Adipose tissue (tissue), 3 donors: ENCODE results near the gene C9orf152. TPM values are rescaled to one million over a fixed set of nuclear protein-coding genes. Genes with fewer than 3 reads are reported as not detected.

ENCODE experiments used
- H3K27ac ChIP-seq: one replicate; pipeline ENCODE4 v1.5.1; 2013; ENCODE audit warnings: low read depth, low read length
- WGBS, 3 donors: extraction: QIAGEN DNeasy Blood & Tissue Kit; methylation state at CpG; one replicate each; pipeline ENCODE4 v1.1.7; 2013; 5-methylcytosine and 5-hydroxymethylcytosine counted together
- polyA plus RNA-seq, 3 donors: library from polyadenylated mRNA; stranded (reverse); fragments of 200-250 nt; gene quantifications; one replicate each; pipeline ENCODE4 v1.2.3, GENCODE V29; 2013
- donor health status: healthy with polysubstance abuse.
- donor health status: Bipolar disorder and iron deficiency.
- donor health status: healthy.

C9orf152 gene
- polyA plus RNA-seq, 3 donors, result 0.11 to 3.0 (median 1.2) TPM

- 23 to 69% (median 24%) methylated on average over 4 of the region's 4 CpGs for WGBS, 3 donors
- no peak overlapping the region for H3K27ac ChIP-seq
These were observed 51.1 kb downstream of the C9orf152 start for GRCh38 chr9:110156902-110157301.

GRCh38 chr9:110156416-110156815 lies 51.5 kb downstream of the C9orf152 start:
- H3K27ac ChIP-seq, result no peak overlapping the region
- 67 to 77% (median 76%) methylated on average over 9 of the region's 9 CpGs for WGBS, 3 donors

DNA sequence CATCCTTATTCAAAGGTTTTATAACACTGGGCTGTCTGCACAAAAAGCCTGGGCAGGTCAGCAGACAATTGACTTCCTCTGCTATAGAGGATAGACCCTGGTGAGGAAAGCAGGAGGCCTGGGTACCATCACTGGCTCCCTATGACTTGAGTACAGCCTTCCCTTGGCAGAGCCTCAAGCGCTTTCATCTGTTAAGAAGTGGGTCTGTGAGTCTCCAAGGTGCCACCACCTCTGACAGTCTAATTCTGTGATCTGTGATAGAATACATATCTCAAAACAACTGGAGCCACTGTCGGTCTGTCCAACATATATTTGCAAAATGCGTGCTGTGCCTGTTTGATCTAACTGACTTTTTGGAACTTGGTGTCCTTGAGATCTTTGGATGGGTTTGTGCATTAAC lies 52.2 kb downstream of the C9orf152 start:
- 76 to 93% (median 91%) methylated on average over 3 of the region's 3 CpGs for WGBS, 3 donors
- H3K27ac ChIP-seq, result no peak overlapping the region

DNA sequence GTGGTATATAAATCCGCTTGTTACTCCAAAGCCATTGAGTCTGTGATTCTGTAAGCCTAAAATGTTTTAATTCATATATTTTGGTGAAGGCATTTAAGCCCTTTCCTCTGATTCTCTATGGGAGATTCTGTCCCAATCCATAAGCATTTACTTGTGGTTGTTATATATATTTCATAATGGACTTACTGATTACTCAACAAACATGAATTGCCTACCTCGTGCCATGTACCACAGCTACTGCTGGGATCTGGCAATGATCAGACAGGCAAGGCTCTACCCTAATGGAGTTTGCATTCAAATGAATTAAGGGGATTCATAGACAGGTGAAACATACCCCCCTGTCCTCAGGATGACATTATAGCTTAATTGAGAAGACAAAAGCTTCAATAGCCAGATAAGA lies 54.5 kb downstream of the C9orf152 start:
- WGBS, 3 donors, result 58 to 65% (median 61%) methylated on average over 2 of the region's 2 CpGs

DNA sequence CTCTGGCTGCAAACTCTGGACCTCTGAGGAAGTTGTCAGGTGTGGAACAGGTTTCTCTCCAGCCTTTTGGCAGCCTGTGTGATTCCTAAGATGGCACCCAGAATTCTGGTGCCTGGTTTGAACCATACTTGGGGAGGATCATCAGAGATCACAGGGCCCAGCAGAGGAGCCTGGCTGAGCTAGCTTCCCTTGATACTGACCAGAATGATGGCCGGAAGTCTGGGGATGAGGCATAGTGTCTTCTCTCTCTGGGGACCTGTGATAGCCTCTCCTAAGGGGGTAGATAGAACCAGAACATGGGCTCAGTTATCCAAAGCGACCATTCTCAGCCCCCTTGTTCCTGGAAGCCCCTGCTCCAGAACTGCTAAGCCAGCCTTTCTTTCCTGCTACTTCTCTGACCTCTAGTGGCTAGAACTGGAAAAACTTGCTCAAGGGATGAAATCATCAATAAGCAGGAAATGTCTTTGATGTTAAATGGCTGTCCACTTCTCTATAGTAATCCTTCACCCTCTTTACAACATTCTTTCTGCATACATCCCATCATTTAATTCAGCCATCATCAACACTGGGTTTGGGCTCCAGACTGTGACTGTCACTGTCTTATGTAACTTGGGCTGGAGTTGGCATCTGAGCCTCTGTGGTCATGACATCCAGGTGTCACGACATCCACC lies 55.1 kb downstream of the C9orf152 start:
- no peak overlapping the region for H3K27ac ChIP-seq
- WGBS, 3 donors, result 45 to 58% (median 46%) methylated on average over 3 of the region's 3 CpGs

More for the DNA sequence above, 54.5 kb downstream of the C9orf152 start:
- H3K27ac ChIP-seq, result no peak overlapping the region

Other genes with a start within 250 kb of the C9orf152 start
- 100 to 1,000 TPM; 115 to 210 (median 175) TPM for gene TXN, start 48.3 kb upstream of the C9orf152 start, polyA plus RNA-seq
- gene TXNDC8, start 129.7 kb upstream of the C9orf152 start, polyA plus RNA-seq, result not detected